ENCODE results near the gene C1orf105.

Gene C1orf105

GRCh38 chr1:172500207-172500606 lies 79.7 kb downstream of the C1orf105 start:
- no peak overlapping the region for H4K8ac ChIP-seq (ENCODE audit: low read length)
- WGBS: 72% methylated on average over 2 of the region's 2 CpGs
- no peaks in the 10 kb centered on the region for H3K9me3 ChIP-seq (ENCODE audit: control insufficient read depth, low read length)
- no peaks in the 10 kb centered on the region for H3K79me1 ChIP-seq (replicated peaks; ENCODE audit: low read length, poor library complexity, severe bottlenecking)
- no peak overlapping the region for H2BK5ac ChIP-seq (ENCODE audit: low read depth, low read length, poor library complexity, severe bottlenecking)
- no peak overlapping the region for H2BK12ac ChIP-seq (ENCODE audit: low read length in 2 of 2)
- H3K36me3 ChIP-seq (ENCODE audit: control insufficient read depth in 1 of 2, insufficient read depth in 2 of 2, low read depth in 1 of 2, low read length in 2 of 2): no peaks in the 10 kb centered on the region
- no peak overlapping the region for H3K18ac ChIP-seq (ENCODE audit: low read depth in 1 of 2, low read length in 2 of 2)
- H3K4ac ChIP-seq (ENCODE audit: low read depth in 1 of 2, low read length in 2 of 2): no peak overlapping the region
- no peak overlapping the region for H2BK120ac ChIP-seq (ENCODE audit: low read depth, low read length)
- no peaks in the 10 kb centered on the region for H3K4me1 ChIP-seq (ENCODE audit: control insufficient read depth, insufficient read depth, low read depth, low read length)
- no peak overlapping the region for H4K91ac ChIP-seq (ENCODE audit: low read length)
- peaks cover 0 to 17% of the 10 kb centered on the region in 2 experiments for H3K27me3 ChIP-seq (ENCODE audit: control insufficient read depth in 1 of 2, insufficient read depth in 1 of 2, low read length in 2 of 2)
- no peak overlapping the region for H3K9ac ChIP-seq (ENCODE audit: low read length)
- H2BK15ac ChIP-seq (ENCODE audit: low read depth, poor library complexity, severe bottlenecking): no peak overlapping the region
- no peak overlapping the region for H3K14ac ChIP-seq (ENCODE audit: low read length in 2 of 2)
- no peak overlapping the region for H3K23ac ChIP-seq (ENCODE audit: low read length in 2 of 2)
- DNase-seq: no peak
- no peak overlapping the region for H2AFZ ChIP-seq (ENCODE audit: low read depth, low read length)
- H3K4me3 ChIP-seq (ENCODE audit: insufficient read depth in 1 of 2, low read depth in 1 of 2, low read length in 2 of 2): no peak overlapping the region
- no peak overlapping the region for H2AK5ac ChIP-seq (ENCODE audit: low read length, severe bottlenecking)
- H3K4me2 ChIP-seq (ENCODE audit: low read length, poor library complexity, severe bottlenecking): no peak overlapping the region
- no peak overlapping the region for H3K27ac ChIP-seq (ENCODE audit: low read length, poor library complexity, severe bottlenecking)

GRCh38 chr1:172507741-172508140 lies 87.3 kb downstream of the C1orf105 start:
- Histone ChIP-seq H2AFZ (ENCODE audit: low read depth, low read length) (no peak overlapping the region), H2AK5ac (ENCODE audit: low read length, severe bottlenecking) (no peak overlapping the region), H3K27me3 (ENCODE audit: control insufficient read depth in 1 of 2, insufficient read depth in 1 of 2, low read length in 2 of 2) (peaks cover 0 to 10% of the 10 kb centered on the region in 2 experiments), H4K8ac (ENCODE audit: low read length) (no peak overlapping the region), H3K9ac (ENCODE audit: low read length) (no peak overlapping the region), H3K9me3 (ENCODE audit: control insufficient read depth, low read length) (no peaks in the 10 kb centered on the region), H2BK5ac (ENCODE audit: low read depth, low read length, poor library complexity, severe bottlenecking) (no peak overlapping the region), H3K4me3 (ENCODE audit: insufficient read depth in 1 of 2, low read depth in 1 of 2, low read length in 2 of 2) (no peak overlapping the region), H3K27ac (ENCODE audit: low read length, poor library complexity, severe bottlenecking) (no peak overlapping the region), H3K4me1 (ENCODE audit: control insufficient read depth, insufficient read depth, low read depth, low read length) (no peaks in the 10 kb centered on the region), H3K18ac (ENCODE audit: low read depth in 1 of 2, low read length in 2 of 2) (no peak overlapping the region), H3K4ac (ENCODE audit: low read depth in 1 of 2, low read length in 2 of 2) (no peak overlapping the region), H2BK15ac (ENCODE audit: low read depth, poor library complexity, severe bottlenecking) (no peak overlapping the region), H3K23ac (ENCODE audit: low read length in 2 of 2) (no peak overlapping the region), H2BK120ac (ENCODE audit: low read depth, low read length) (no peak overlapping the region), H4K91ac (ENCODE audit: low read length) (no peak overlapping the region), H3K36me3 (ENCODE audit: control insufficient read depth in 1 of 2, insufficient read depth in 2 of 2, low read depth in 1 of 2, low read length in 2 of 2) (no peaks in the 10 kb centered on the region), H3K4me2 (ENCODE audit: low read length, poor library complexity, severe bottlenecking) (no peak overlapping the region), H3K14ac (ENCODE audit: low read length in 2 of 2) (no peak overlapping the region), H2BK12ac (ENCODE audit: low read length in 2 of 2) (no peak overlapping the region), H3K79me1 (replicated peaks; ENCODE audit: low read length, poor library complexity, severe bottlenecking) (no peaks in the 10 kb centered on the region)
- DNase-seq: peak; percentile 50

- WGBS: 95% methylated on average over 2 of the region's 3 CpGs
- Histone ChIP-seq H3K4me2 (ENCODE audit: low read length, poor library complexity, severe bottlenecking) (no peak overlapping the region), H3K9me3 (ENCODE audit: control insufficient read depth, low read length) (no peaks in the 10 kb centered on the region), H3K14ac (ENCODE audit: low read length in 2 of 2) (no peak overlapping the region), H2BK5ac (ENCODE audit: low read depth, low read length, poor library complexity, severe bottlenecking) (no peak overlapping the region), H3K9ac (ENCODE audit: low read length) (no peak overlapping the region), H3K23ac (ENCODE audit: low read length in 2 of 2) (no peak overlapping the region), H2BK120ac (ENCODE audit: low read depth, low read length) (no peak overlapping the region), H4K8ac (ENCODE audit: low read length) (no peak overlapping the region), H2AFZ (ENCODE audit: low read depth, low read length) (no peak overlapping the region), H3K79me1 (replicated peaks; ENCODE audit: low read length, poor library complexity, severe bottlenecking) (no peaks in the 10 kb centered on the region), H4K91ac (ENCODE audit: low read length) (no peak overlapping the region), H2BK12ac (ENCODE audit: low read length in 2 of 2) (no peak overlapping the region), H3K27ac (ENCODE audit: low read length, poor library complexity, severe bottlenecking) (no peak overlapping the region), H3K18ac (ENCODE audit: low read depth in 1 of 2, low read length in 2 of 2) (no peak overlapping the region), H3K36me3 (ENCODE audit: control insufficient read depth in 1 of 2, insufficient read depth in 2 of 2, low read depth in 1 of 2, low read length in 2 of 2) (no peaks in the 10 kb centered on the region), H2BK15ac (ENCODE audit: low read depth, poor library complexity, severe bottlenecking) (no peak overlapping the region), H3K4me3 (ENCODE audit: insufficient read depth in 1 of 2, low read depth in 1 of 2, low read length in 2 of 2) (no peak overlapping the region), H3K4ac (ENCODE audit: low read depth in 1 of 2, low read length in 2 of 2) (no peak overlapping the region), H2AK5ac (ENCODE audit: low read length, severe bottlenecking) (no peak overlapping the region), H3K4me1 (ENCODE audit: control insufficient read depth, insufficient read depth, low read depth, low read length) (no peaks in the 10 kb centered on the region), H3K27me3 (ENCODE audit: control insufficient read depth in 1 of 2, insufficient read depth in 1 of 2, low read length in 2 of 2) (no peaks in the 10 kb centered on the region)
- DNase-seq: no peak
These were observed 90.0 kb downstream of the C1orf105 start for GRCh38 chr1:172510479-172510878.

GRCh38 chr1:172512591-172512990 lies 92.1 kb downstream of the C1orf105 start:
- no peak overlapping the region for H2AFZ ChIP-seq (ENCODE audit: low read depth, low read length)
- no peak for DNase-seq
- no peaks in the 10 kb centered on the region for H3K4me1 ChIP-seq (ENCODE audit: control insufficient read depth, insufficient read depth, low read depth, low read length)
- H3K4me3 ChIP-seq (ENCODE audit: insufficient read depth in 1 of 2, low read depth in 1 of 2, low read length in 2 of 2): no peak overlapping the region
- no peak overlapping the region for H3K27ac ChIP-seq (ENCODE audit: low read length, poor library complexity, severe bottlenecking)
- no peak overlapping the region for H3K4ac ChIP-seq (ENCODE audit: low read depth in 1 of 2, low read length in 2 of 2)
- no peak overlapping the region for H2BK15ac ChIP-seq (ENCODE audit: low read depth, poor library complexity, severe bottlenecking)
- no peak overlapping the region for H2BK5ac ChIP-seq (ENCODE audit: low read depth, low read length, poor library complexity, severe bottlenecking)
- no peak overlapping the region for H4K91ac ChIP-seq (ENCODE audit: low read length)
- H4K8ac ChIP-seq (ENCODE audit: low read length): no peak overlapping the region
- H3K36me3 ChIP-seq (ENCODE audit: control insufficient read depth in 1 of 2, insufficient read depth in 2 of 2, low read depth in 1 of 2, low read length in 2 of 2): no peaks in the 10 kb centered on the region
- H2AK5ac ChIP-seq (ENCODE audit: low read length, severe bottlenecking): no peak overlapping the region
- no peak overlapping the region for H3K9ac ChIP-seq (ENCODE audit: low read length)
- H3K14ac ChIP-seq (ENCODE audit: low read length in 2 of 2): no peak overlapping the region
- H3K9me3 ChIP-seq (ENCODE audit: control insufficient read depth, low read length): no peaks in the 10 kb centered on the region
- no peak overlapping the region for H2BK120ac ChIP-seq (ENCODE audit: low read depth, low read length)
- no peak overlapping the region for H3K23ac ChIP-seq (ENCODE audit: low read length in 2 of 2)
- H3K18ac ChIP-seq (ENCODE audit: low read depth in 1 of 2, low read length in 2 of 2): no peak overlapping the region
- no peaks in the 10 kb centered on the region for H3K27me3 ChIP-seq (ENCODE audit: control insufficient read depth in 1 of 2, insufficient read depth in 1 of 2, low read length in 2 of 2)
- H3K79me1 ChIP-seq (replicated peaks; ENCODE audit: low read length, poor library complexity, severe bottlenecking): no peaks in the 10 kb centered on the region
- H2BK12ac ChIP-seq (ENCODE audit: low read length in 2 of 2): no peak overlapping the region
- H3K4me2 ChIP-seq (ENCODE audit: low read length, poor library complexity, severe bottlenecking): no peak overlapping the region

Measured in mesenchymal stem cell (in vitro differentiated cells and primary cell).